OCI-LY1 (cell line): ENCODE results near the gene TRPC4.

ENCODE experiments used
- H2AFZ ChIP-seq: fragments of 200-600 bp; sonication (generic), shearing (Covaris generic); 2 replicates; pipeline ENCODE4 v1.6.0; 2014; ENCODE audit warnings: antibody characterized with exemption, mild to moderate bottlenecking, low read length
- H3F3A ChIP-seq: fragments of 200-600 bp; sonication (generic), shearing (Covaris generic); 2 replicates; pipeline ENCODE4 v1.6.0; 2014; ENCODE audit warnings: mild to moderate bottlenecking, antibody characterized with exemption, low read length, moderate library complexity; ENCODE audit not compliant: insufficient read depth
- H3K27ac ChIP-seq: fragments of 200-600 bp; sonication (generic); 2 replicates; pipeline ENCODE4 v1.5.1; 2014; ENCODE audit warnings: low read length, mixed run types, mild to moderate bottlenecking, low read depth; ENCODE audit not compliant: poor library complexity, severe bottlenecking
- H3K27me3 ChIP-seq: fragments of 200-600 bp; sonication (generic); 2 replicates; pipeline ENCODE4 v1.6.0; 2014; ENCODE audit warnings: antibody characterized with exemption, mild to moderate bottlenecking, low read length, moderate library complexity; ENCODE audit not compliant: insufficient read depth
- H3K36me3 ChIP-seq: fragments of 200-600 bp; sonication (generic); 2 replicates; pipeline ENCODE4 v1.6.1; 2014; ENCODE audit warnings: mild to moderate bottlenecking, antibody characterized with exemption, low read length, moderate library complexity, mixed read lengths; ENCODE audit not compliant: insufficient read depth
- H3K4me1 ChIP-seq: fragments of 200-600 bp; sonication (generic); 2 replicates; pipeline ENCODE4 v1.5.1; 2014; ENCODE audit warnings: mild to moderate bottlenecking, low read length, moderate library complexity; ENCODE audit not compliant: insufficient read depth, severe bottlenecking
- H3K4me2 ChIP-seq: fragments of 200-600 bp; sonication (generic), shearing (Covaris generic); 2 replicates; pipeline ENCODE4 v1.6.1; 2014; ENCODE audit warnings: low read length
- H3K4me3 ChIP-seq: fragments of 200-600 bp; sonication (generic); 2 replicates; pipeline ENCODE4 v1.5.1; 2014; ENCODE audit warnings: low read length, low read depth, mild to moderate bottlenecking, mixed read lengths; ENCODE audit not compliant: poor library complexity, severe bottlenecking
- H3K79me2 ChIP-seq: fragments of 200-600 bp; shearing (Covaris generic); 2 replicates; pipeline ENCODE4 v1.6.1; 2016; ENCODE audit warnings: mixed run types, low read length, mixed read lengths; ENCODE audit not compliant: insufficient read depth
- H3K9ac ChIP-seq: fragments of 200-600 bp; sonication (generic), shearing (Covaris generic); 2 replicates; pipeline ENCODE4 v1.6.1; 2014; ENCODE audit warnings: mild to moderate bottlenecking, low read length, mixed read lengths
- H3K9me2 ChIP-seq: fragments of 200-600 bp; sonication (generic), shearing (Covaris generic); 2 replicates; pipeline ENCODE4 v1.6.1; 2014; ENCODE audit warnings: low read depth, mild to moderate bottlenecking, low read length, mixed read lengths
- H3K9me3 ChIP-seq: fragments of 200-600 bp; shearing (Covaris generic); 2 replicates; pipeline ENCODE4 v1.6.1; 2014; ENCODE audit warnings: low read length, mixed read lengths
- H4K20me1 ChIP-seq: fragments of 200-600 bp; sonication (generic), shearing (Covaris generic); 2 replicates; pipeline ENCODE4 v1.6.0; 2016; ENCODE audit warnings: mild to moderate bottlenecking, low read length; ENCODE audit not compliant: insufficient read depth
- CTCF ChIP-seq: fragments of 200-600 bp; sonication (generic), shearing (Covaris generic); IDR thresholded peaks from 2 replicates; pipeline ENCODE4 v1.5.1; 2017; ENCODE audit warnings: mild to moderate bottlenecking, antibody characterized with exemption, low read length, moderate library complexity, mixed read lengths
- EZH2 ChIP-seq: fragments of 200-600 bp; sonication (generic), shearing (Covaris generic); IDR thresholded peaks from 2 replicates; pipeline ENCODE4 v1.8.0; 2017; ENCODE audit warnings: borderline replicate concordance, mixed run types, mild to moderate bottlenecking, antibody characterized with exemption, low read length, moderate library complexity, mixed read lengths

The TRPC4 gene

GRCh38 chr13:37641391-37641790 is 228.2 kb downstream of the TRPC4 start:
- Histone ChIP-seq H3F3A (no peaks in the 10 kb centered on the region), H2AFZ (no peak overlapping the region), H3K27me3 (no peaks in the 10 kb centered on the region), H3K9me3 (no peaks in the 10 kb centered on the region), H3K9ac (no peak overlapping the region), H3K4me2 (no peak overlapping the region), H3K4me1 (no peaks in the 10 kb centered on the region), H3K9me2 (no peaks in the 10 kb centered on the region), H3K4me3 (no peak overlapping the region), H3K79me2 (no peaks in the 10 kb centered on the region), H4K20me1 (no peaks in the 10 kb centered on the region), H3K36me3 (no peaks in the 10 kb centered on the region), H3K27ac (no peak overlapping the region)
- TF ChIP-seq CTCF (no peak), EZH2 (no peak)

GRCh38 chr13:37640499-37640898 is 229.1 kb downstream of the TRPC4 start:
- no peaks in the 10 kb centered on the region for H3K4me1 ChIP-seq
- H3K27me3 ChIP-seq: no peaks in the 10 kb centered on the region
- no peaks in the 10 kb centered on the region for H3F3A ChIP-seq
- H3K9me3 ChIP-seq: no peaks in the 10 kb centered on the region
- H3K4me3 ChIP-seq: no peak overlapping the region
- H3K79me2 ChIP-seq: no peaks in the 10 kb centered on the region
- H3K9ac ChIP-seq: no peak overlapping the region
- H3K9me2 ChIP-seq: no peaks in the 10 kb centered on the region
- no peak overlapping the region for H2AFZ ChIP-seq
- no peaks in the 10 kb centered on the region for H3K36me3 ChIP-seq
- no peaks in the 10 kb centered on the region for H4K20me1 ChIP-seq
- H3K4me2 ChIP-seq: no peak overlapping the region
- no peak for TF ChIP-seq EZH2
- TF ChIP-seq CTCF: no peak
- no peak overlapping the region for H3K27ac ChIP-seq

- Histone ChIP-seq H3K9me2 (no peaks in the 10 kb centered on the region), H3K9ac (no peak overlapping the region), H3K4me3 (no peak overlapping the region), H3K9me3 (no peaks in the 10 kb centered on the region), H4K20me1 (no peaks in the 10 kb centered on the region), H3K36me3 (no peaks in the 10 kb centered on the region), H3K4me2 (no peak overlapping the region), H3K27me3 (no peaks in the 10 kb centered on the region), H2AFZ (no peak overlapping the region), H3F3A (no peaks in the 10 kb centered on the region), H3K79me2 (no peaks in the 10 kb centered on the region), H3K27ac (no peak overlapping the region), H3K4me1 (no peaks in the 10 kb centered on the region)
- no peak for TF ChIP-seq EZH2
- no peak for TF ChIP-seq CTCF
These were observed 232.9 kb downstream of the TRPC4 start for GRCh38 chr13:37636701-37637100.
